K562 (cell line): Measurements from ENCODE around the gene RPL27. TPM values are rescaled to one million over a fixed set of nuclear protein-coding genes. Genes with fewer than 3 reads are reported as not detected.

ENCODE experiments used
- BCLAF1 ChIP-seq, 2 experiments: fragments of 450-650 bp in 1 of 2; IDR thresholded peaks; 2 replicates each; pipeline ENCODE4 v1.6.1; 2011 to 2017; ENCODE audit warnings: low read depth in 2 of 2, antibody characterized with exemption in 1 of 2, borderline replicate concordance in 1 of 2, low read length in 1 of 2, mild to moderate bottlenecking in 1 of 2, mixed read lengths in 1 of 2; ENCODE audit not compliant: control insufficient read depth in 1 of 2
- CUX1 ChIP-seq: fragments of 200-800 bp; sonication (Bioruptor generic); IDR thresholded peaks from 2 replicates; pipeline ENCODE4 v1.6.1; 2016; ENCODE audit warnings: missing genetic modification characterization, missing compliant biosample characterization
- ELK3 ChIP-seq: fragments of 450-650 bp; formaldehyde crosslinking; IDR thresholded peaks from 2 replicates; pipeline ENCODE4 v1.4.0; 2020; ENCODE audit warnings: mild to moderate bottlenecking
- HMBOX1 ChIP-seq: sonication (generic); IDR thresholded peaks from 2 replicates; pipeline ENCODE4 v1.6.1; 2016
- LARP7 ChIP-seq: fragments of 450-650 bp; IDR thresholded peaks from 2 replicates; pipeline ENCODE4 v1.6.1; 2016
- MBD2 ChIP-seq: sonication (generic); IDR thresholded peaks from 2 replicates; pipeline ENCODE4 v1.6.1; 2016; ENCODE audit warnings: low read depth, borderline replicate concordance
- NFE2 ChIP-seq: IDR thresholded peaks from 2 replicates; pipeline ENCODE4 v1.6.1; 2014; ENCODE audit warnings: antibody characterized with exemption, low read depth
- PCBP2 ChIP-seq: fragments of 200-400 bp; formaldehyde crosslinking; IDR thresholded peaks from 2 replicates; pipeline ENCODE4 v1.6.1; 2018; ENCODE audit warnings: low read length, low read depth, mild to moderate bottlenecking, moderate library complexity; ENCODE audit not compliant: poor library complexity, severe bottlenecking
- RB1 ChIP-seq: fragments of 450-650 bp; IDR thresholded peaks from 2 replicates; pipeline ENCODE4 v1.6.1; 2017; ENCODE audit warnings: low read depth, mild to moderate bottlenecking
- TSC22D4 ChIP-seq: fragments of 450-650 bp; IDR thresholded peaks from 2 replicates; pipeline ENCODE4 v1.6.1; 2016; ENCODE audit warnings: missing genetic modification characterization, missing biosample characterization, control low read depth
- ZNF134 ChIP-seq: fragments of 250-450 bp; sonication (Bioruptor Pico); conservative IDR thresholded peaks from 2 replicates; pipeline ENCODE4 v1.4.0; 2020
- ZNF280A ChIP-seq: fragments of 450-650 bp; IDR thresholded peaks from 2 replicates; pipeline ENCODE4 v1.6.1; 2018; ENCODE audit warnings: mild to moderate bottlenecking, low read depth; ENCODE audit not compliant: partially characterized antibody
- ZNF551 ChIP-seq: fragments of 250-450 bp; sonication (Bioruptor Pico); IDR thresholded peaks from 2 replicates; pipeline ENCODE4 v1.5.0; 2021; ENCODE audit warnings: mild to moderate bottlenecking, moderate library complexity
- ZNF75A ChIP-seq: fragments of 450-650 bp; formaldehyde crosslinking; IDR thresholded peaks from 2 replicates; pipeline ENCODE4 v1.4.0; 2020; ENCODE audit warnings: mild to moderate bottlenecking
- polyA plus RNA-seq, 8 experiments: library from polyadenylated mRNA; depleted of rRNA in 4 of 8; stranded (reverse) in 5 of 8; unstranded in 3 of 8; fragments of >200 nt; fragmentation: Nextera tagmentation in 2 of 8; fragmentation: Illumina TruSeq in 1 of 8; extraction: Ambion mirVana in 2 of 8; extraction: Trizol in 1 of 8; gene quantifications; 2 replicates each; pipeline versions ENCODE4 v1.2.1 to v1.2.3, GENCODE V29; 2011 to 2014; ENCODE audit warnings: inconsistent platforms in 1 of 8, missing spikeins in 1 of 8
- total RNA-seq, 7 experiments: library from RNA; depleted of rRNA in 6 of 7; stranded (reverse); fragments of >200 nt in 6 of 7; fragmentation: Illumina TruSeq in 2 of 7; extraction: Trizol in 2 of 7; gene quantifications; 2 replicates each; pipeline versions ENCODE4 v1.2.1 to v1.2.3, GENCODE V29; 2011 to 2021; ENCODE audit warnings: low replicate concordance in 1 of 7

The RPL27 gene
- total and polyA plus RNA-seq, 9 of the 15 experiments (the other 6 are each of a cell fraction or from before 2014, with no cell fraction given): 1,539 to 6,155 (median 3,710) TPM

GRCh38 chr17:43024407-43025289, 26.4 kb downstream of the RPL27 start, which contains the start of gene RND2 (continued):
- no peak for TF ChIP-seq CUX1
- peak; percentile 44; the same call in 1 of the 2 replicates for TF ChIP-seq MBD2
- TF ChIP-seq PCBP2: no peak
- TF ChIP-seq ZNF551: no peak
- no peak for TF ChIP-seq TSC22D4 (tag)
- peak; percentile 96 for TF ChIP-seq HMBOX1
- TF ChIP-seq ZNF280A: no peak
- TF ChIP-seq BCLAF1 (IDR thresholded peaks at IDR 0.05; ENCODE audit: borderline replicate concordance in 1 of 2, control insufficient read depth in 1 of 2, low read depth in 2 of 2, low read length in 1 of 2): no peak
- 0 out of 2 replicates have a peak, but pooled peaks have one; percentile 20 for TF ChIP-seq LARP7
- TF ChIP-seq RB1: peak; percentile 34; the same call in 1 of the 2 replicates
- no peak for TF ChIP-seq ELK3 (CRISPR knock-in tag)
- TF ChIP-seq ZNF134: no peak
- no peak for TF ChIP-seq NFE2
- no peak for TF ChIP-seq ZNF75A (CRISPR knock-in tag)
